Renal pelvis (tissue), 4 donors: ENCODE measurements around the gene EZH2. TPM values are rescaled to one million over a fixed set of nuclear protein-coding genes. Genes with fewer than 3 reads are reported as not detected.

Source experiments
- DNase-seq: peaks from one replicate; pipeline ENCODE4 v3.0.0-alpha.2; 2013
- polyA plus RNA-seq, 3 donors: library from polyadenylated mRNA; unstranded; fragments of 120-200 nt; gene quantifications; one replicate each; pipeline ENCODE4 v1.2.1, GENCODE V29; 2013; ENCODE audit not compliant: insufficient read length in 3 of 3

Gene EZH2
- polyA plus RNA-seq, 3 donors: 39.0 to 48.2 (median 47.0) TPM

DNA sequence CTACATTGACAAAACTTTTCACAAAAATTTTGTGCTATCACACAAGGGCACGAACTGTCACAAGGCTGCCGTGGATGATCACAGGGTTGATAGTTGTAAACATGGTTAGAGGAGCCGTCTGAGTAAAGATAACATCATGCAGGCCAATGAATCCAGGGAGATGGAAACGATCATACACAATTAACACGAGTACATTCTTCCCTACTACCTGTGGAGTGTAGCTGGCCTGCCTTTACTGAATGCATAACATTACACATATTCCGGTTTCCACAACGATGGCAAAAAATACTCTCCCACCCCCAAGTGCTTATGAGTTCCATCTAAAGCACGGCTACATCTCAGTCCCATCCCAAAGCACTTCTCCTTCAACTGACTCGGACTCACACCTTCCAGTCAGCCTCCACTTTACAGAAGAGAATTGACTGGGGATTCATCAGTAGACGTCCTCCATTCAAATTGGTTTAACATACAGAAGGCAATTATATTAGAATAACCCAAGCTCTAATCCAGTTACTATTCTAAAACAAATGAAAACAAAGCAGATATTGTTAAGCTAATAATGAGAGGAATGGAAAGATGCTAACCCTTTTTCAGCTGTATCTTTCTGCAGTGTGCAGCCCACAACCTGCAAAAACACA is 69.0 kb downstream of the EZH2 start:
- no peak for DNase-seq

DNA sequence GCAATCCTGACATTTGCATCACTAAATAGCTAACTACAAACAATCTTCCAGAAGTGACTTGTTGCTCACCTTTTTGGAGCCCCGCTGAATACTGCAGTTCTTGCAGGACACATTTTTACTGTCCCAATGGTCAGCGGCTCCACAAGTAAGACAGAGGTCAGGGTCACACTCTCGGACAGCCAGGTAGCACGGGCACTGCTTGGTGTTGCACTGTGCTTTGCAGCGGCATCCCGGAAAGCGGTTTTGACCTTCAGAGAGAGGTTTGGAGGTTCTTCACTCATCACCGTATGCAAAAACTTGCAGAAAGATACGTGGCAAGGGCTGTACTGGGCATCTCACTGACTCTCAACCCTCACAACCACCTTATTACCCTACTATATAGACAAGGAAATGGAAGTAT is 70.2 kb downstream of the EZH2 start:
- no peak for DNase-seq

DNA sequence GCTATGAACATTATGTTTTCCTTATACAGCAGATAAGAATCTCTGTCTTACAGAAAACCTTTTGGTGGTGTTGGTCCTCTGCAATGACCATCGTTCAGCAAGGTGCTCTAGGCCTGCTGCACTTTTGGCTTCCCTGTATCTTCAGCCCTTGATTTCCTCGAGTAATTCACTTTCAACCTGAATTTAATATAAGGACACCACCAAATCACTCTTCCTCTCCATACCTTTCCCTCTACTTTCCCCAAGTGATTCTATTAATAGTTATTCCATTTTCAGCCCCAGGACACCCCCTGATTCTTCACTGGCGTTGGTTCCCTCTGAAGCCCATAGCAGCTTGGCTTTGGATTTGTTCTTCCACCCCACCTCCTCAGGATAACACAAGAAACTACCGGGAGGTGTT is 72.2 kb downstream of the EZH2 start:
- no peak for DNase-seq

DNA sequence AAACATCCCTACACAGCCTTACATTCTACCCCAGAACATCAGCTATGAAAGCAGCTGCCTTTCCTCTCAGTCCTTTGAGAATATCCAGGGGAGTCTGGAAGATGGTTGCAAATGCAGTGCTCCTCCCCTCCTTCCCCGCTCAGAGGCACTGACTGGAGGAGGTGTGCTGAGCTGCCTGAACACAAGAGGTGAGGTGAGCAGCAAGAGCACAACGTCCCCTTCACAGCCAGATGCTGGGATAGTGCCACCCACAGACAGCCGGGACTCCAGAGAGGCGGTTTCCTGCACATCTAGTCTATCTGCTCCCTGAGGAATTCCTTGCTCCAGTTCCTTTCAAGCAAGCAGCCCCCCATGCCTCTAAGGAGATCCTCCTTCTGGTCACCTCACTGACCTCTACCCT is 74.2 kb downstream of the EZH2 start:
- DNase-seq: no peak

DNA sequence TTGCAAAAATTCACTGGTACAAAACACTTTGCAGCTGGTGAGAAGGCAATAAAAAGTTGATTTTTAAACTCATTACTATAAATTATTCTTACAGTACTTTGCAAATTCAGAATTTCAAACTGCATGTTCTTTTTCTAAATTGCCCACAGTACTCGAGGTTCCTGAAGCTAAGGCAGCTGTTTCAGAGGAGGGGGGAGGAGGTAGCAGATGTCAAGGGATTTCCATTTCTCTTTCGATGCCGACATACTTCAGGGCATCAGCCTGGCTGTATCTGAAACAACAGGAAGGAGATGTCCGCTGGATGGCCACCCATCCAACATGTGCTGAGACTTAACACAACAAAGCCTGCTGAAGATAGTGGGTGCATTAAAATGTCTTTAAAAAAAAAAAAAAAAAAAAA is 76.7 kb downstream of the EZH2 start:
- DNase-seq: no peak

DNA sequence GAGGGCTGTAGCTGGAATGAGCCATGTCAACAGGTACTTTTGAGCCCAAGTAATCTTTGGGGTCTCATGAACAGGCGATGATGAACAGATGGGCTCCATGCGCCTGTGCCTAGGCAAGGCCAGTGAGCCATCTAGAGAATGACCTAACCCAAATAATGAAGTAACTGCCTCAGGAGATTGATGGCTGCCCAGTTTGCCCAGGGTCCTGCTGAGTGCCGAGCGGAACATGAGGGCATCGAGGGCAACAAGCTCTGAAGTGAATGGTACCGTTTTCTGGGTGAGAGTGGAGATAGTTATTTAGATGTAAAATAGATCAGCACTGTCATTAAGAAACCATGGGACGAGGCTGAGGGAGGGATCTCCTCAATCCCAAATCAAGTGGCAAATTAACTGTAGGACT is 77.9 kb downstream of the EZH2 start:
- DNase-seq: no peak

DNA sequence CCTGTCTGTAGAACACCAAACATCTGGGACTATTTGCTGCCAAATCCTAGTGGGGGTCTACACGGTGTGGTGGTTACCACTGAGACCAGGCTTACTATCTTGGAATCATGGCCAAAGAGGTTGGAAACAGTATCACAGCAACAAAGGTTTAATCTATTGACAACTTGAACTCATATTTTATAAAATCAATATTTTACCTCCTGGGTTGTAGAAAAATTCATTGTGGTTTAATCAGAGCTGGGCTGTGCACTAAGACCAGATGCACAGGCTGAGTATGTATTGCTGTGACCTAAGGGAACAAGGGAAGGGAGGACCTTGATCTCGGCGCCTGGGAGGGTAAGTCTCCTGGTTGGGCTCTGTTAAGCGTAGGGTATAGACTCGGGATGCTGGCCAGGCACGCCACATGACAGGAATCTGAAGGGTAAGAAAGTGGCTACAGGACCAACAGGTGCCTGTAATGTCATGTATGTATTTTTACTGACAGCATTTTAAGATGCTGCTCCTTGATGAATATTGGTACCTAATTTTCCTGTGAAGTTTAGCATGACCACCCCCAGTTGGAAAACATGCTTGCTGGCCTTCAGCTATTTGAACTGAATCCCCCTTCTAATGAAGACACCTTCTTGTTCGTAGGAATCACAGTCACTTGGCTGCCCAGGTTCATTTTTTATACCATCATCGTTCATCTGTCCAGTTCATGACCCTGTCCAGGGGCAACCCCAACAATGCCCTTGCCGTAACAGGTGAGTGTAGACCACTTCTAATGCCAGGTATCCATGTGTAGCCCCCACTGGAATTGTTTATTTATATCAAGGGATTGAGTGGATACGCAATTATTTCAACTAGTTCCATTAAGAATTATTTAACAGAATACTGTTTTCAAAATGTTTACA is 79.5 kb downstream of the EZH2 start:
- no peak for DNase-seq

DNA sequence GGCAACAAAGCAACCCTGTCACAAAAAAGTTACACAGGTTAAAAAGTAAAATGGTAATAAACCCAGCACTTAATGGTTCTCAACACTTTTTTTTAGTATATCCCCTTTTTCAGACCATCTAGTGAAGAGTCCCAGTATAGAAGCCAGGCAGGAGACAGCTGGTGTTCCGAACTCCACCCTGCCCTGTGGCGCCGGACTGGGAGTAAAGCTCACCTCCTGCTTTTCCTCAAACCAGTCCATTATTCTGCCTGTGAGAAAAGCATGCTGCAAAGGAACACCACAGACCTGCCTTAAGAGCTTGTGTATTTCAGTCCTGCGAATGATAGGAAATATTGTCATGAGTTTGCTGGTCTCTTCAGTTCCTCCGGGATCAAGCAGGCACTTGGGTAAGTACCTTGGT is 81.0 kb downstream of the EZH2 start:
- DNase-seq: no peak

DNA sequence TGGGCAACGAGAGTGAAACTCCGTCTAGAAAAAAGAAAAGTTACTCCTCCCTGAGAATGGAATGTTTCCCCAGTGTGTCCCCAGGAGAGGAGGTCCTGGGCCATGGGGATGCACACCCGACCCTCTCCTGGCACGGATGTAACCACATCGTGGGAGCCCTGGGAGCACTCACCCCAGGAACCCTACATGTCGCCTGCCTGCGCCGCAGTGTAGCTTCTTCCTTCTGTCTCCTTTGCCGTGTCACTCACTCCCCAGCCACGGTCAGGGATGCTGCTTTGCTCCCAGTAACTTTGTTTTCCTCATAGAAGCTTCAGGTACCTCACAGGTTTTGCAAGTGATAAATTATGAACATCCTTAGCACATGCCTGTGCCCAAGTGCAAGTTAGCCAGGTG is 82.0 kb downstream of the EZH2 start:
- no peak for DNase-seq

DNA sequence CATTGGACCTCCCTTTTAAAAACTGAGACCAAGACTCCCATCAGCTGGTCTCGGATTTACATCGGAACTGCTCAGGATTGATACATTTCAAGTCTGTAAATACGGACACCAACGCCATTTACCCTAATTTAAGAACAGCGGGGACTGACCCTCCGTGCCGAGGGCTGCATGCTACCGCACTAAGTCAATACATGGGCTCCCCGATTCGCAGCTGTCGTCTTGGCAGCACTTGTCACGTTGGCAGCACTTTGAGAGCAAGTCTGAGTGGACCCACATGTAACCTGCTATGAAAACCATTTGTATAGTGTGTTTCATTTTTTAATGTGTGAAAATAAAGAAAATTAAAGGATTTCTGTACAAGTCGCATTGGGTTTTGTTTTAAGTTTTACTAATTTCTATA is 83.4 kb downstream of the EZH2 start:
- no peak for DNase-seq

DNA sequence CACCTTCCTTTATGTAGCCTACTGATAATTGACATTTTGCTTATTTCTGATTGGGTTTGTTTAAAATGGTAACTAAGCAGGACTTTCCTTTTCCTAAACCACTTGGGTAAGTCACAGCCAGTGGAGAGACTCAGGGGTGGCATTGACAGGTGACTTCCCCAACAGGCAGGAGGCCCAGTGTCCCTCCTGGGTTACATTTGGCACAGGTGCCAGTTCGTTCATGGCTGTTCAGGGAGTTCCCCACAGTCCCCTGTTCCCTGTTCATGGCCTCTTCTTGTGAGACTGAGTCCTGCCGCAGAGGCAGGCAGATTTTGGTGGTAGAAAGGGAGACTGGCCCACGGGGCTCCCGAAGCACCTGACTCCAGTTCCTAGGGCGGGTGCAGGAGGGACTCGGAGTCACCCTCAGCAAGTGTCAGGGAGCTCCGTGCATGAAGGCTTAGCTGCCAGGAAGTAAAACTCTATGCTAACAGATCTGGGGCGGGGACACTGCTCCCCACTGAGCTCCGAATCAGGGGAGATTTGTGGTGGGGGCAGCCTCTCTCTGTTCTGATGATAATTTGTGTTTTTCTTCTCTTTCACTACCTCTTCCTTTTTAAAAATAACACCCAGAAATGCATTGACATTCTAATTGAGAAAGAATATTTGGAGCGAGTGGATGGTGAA is 84.1 kb downstream of the EZH2 start:
- DNase-seq: no peak

DNA sequence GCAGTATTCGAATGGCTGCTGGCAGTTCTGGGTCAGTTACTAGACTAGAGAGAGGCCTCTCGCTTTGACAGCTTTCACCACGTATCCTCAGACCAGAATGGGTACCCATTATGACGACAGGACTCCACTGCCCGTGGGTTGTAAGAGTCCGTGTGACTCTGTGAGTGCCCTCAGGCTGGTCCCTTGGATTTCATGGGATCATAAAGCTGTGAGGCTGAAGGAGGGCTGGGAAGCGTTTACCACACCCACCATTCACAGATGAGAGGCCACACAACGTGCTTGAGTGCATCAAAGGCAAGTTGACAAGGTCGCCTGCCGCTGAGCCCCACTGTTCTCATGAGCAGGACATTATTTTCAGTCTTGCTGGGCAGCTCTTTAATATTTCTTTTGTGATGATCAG is 87.2 kb downstream of the EZH2 start:
- no peak for DNase-seq

DNA sequence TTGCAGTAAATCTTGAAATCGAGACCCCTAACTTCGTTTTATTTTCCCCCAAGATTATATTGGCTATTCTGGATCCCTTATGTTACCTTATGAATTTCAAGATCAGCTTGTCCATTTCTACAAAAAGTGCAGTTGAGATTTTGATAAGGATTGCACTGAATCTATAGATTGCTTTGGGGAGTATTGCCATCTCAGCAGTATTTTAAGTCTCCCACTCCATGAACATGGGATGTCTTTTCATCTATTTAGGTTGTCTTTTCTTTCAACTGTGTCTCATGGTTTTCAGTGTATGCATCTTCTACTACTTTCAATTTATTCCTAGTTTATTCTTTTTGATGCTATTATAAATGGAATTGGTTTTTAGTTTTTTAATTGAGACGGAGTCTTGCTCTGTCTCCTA is 89.6 kb downstream of the EZH2 start:
- no peak for DNase-seq

DNA sequence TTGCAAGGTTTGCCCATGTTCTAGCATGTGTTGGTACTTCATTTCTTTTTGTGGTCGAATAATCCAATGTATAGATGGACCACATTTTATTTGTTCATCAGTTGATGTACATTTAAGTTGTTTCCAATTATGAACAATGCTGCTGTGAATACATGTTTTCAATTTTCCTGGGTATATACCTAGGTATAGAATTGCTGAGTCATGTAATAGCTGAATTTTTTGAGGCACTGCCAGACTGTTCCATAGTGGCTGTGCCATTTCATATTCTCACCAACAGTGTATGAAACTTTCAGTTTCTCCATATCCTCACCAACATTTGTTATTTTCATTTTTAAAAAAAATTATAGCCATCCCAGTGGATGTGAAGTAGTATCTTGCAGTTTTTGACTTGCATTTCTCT is 90.5 kb downstream of the EZH2 start:
- DNase-seq: no peak

DNA sequence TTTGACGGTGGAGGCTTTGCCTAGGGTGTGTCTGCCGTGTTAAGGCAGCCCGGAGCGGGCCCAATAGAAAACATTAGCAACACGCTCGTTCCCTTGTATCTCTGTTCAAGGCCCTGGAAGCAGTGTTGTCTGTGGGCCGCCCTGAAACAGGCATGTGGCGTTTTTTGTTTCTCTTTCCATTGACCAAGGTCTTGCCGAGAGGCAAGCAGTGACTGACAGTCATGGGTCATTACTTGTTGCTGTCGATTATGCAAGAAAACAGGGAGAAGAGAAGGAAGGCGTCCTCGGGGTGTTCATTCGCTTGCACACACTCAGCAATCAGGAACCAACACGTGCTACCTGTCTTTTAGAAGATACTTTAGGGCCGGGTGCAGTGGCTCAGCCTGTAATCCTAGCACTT is 92.5 kb downstream of the EZH2 start:
- DNase-seq: no peak

DNA sequence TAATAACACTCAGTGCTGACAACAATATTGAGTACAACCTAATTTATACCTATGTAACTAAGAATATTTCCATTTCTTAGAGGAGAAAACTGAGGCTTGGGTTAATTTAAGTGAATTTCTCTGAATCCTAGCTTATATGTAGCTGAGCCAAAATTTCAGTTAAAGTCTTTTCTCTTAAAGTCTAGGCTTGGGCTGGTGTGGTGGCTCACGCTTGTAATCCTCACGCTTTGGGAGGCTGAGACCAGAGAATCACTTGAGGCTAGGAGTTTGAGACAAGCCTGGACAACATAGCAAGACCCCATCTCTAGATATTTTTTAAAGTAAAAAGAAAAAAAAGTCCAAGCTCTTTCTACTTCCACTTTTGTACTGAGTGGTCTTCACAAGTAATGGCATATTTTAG is 93.2 kb downstream of the EZH2 start:
- no peak for DNase-seq

DNA sequence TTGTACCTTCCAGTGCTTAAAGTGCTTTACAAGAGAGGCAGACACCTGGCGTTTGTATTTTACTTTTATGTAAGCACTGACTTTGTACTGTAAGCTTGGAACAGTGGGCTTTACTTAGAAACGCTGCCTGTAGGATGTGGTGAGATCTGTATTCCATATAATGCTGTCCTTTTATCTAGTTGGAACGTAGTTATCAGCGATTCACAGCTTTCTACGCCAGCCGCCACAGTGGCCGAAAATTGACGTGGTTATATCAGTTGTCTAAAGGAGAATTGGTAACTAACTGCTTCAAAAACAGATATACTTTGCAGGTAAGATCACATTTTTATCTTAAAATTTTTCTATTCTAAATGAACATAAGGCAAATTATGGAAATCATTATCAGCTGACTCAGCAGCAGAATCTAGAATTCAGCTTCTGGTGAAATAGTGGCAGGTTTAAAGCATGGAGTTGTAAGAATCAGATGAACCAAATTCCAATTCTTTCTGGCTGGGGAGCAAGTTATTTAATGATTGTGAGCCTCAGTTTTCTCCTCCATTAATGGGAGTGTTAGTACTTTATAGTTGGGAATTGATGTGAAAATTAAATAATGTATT is 93.9 kb downstream of the EZH2 start:
- DNase-seq: no peak

DNA sequence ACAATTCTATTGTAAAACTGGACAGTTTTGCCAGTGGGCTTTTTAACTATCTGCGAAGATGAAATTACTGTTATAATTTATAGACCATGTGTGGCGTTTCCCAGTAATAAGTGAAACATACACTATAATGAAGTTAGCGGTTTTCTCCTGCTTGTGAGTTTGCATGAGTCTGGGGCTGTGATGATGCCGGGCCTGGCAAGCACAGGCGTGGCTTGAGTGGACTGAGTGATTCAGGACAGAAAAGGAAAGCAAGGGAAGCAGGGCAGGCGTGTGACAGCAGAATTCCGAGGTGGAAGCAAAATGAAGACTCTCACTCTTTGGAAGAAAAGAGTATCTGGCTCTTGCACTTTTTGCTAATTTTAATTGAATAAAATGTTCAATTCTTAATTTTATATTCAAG is 94.9 kb downstream of the EZH2 start:
- no peak for DNase-seq

DNA sequence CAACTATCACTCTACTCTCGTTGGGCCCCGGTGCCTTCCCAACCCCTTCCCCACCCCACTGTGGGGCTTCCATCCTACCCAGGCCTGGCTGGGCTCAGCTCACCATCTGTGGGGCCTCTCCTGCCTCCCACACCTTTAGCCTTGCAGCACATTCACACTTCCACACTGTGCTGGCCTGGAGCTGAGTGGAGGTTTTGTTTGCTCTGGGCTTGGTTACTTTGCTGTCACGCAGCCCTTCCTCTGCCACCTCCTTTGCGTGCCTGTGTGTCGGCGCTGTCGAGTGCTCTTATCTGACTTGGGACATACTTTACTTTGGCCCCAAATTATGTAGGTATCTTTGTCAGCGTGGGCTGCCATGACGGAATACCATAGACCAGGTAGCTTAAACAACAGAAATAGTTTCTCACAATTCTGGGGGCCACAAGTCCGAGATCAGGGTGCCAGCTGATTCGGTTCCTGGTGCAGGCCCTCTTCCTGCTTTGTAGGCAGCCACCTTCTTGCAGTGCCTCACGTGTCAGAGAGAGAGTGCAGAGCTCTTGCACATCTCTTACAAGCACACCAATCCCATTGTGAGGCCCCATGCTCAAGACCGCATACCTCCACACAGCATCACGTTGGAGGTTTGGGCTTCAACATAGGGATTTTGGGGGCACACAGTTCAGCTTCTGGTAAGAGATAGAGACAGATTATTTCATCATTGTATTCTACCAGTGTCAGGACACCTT is 96.4 kb downstream of the EZH2 start:
- no peak for DNase-seq

DNA sequence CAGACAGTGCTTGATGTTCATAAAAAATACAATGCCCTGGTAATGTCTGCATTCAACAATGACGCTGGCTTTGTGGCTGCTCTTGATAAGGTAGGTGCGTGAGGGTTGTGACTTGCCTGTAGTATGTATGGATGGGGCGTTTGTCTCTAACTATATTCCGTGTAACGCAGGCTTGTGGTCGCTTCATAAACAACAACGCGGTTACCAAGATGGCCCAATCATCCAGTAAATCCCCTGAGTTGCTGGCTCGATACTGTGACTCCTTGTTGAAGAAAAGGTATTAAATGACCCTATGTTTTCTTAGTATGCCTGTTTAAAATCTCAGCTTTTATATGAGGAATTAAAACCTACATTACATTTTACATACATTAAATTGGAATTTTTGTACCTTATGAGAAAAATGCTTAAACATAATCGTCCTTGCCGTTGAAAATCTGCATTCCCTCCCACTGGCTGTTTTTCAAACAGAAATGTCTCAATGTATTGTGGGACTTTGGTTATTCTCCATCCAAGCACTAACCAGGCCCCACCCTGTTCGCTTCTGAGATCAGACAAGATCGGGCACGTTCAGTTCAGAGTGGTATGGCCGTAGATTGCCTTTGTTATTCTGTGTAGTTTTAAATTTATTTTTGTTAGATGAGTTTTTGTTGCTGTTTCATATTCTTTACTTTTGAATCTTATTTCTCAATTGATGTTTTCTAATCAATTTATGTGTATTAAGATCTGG is 100.1 kb downstream of the EZH2 start:
- no peak for DNase-seq

DNA sequence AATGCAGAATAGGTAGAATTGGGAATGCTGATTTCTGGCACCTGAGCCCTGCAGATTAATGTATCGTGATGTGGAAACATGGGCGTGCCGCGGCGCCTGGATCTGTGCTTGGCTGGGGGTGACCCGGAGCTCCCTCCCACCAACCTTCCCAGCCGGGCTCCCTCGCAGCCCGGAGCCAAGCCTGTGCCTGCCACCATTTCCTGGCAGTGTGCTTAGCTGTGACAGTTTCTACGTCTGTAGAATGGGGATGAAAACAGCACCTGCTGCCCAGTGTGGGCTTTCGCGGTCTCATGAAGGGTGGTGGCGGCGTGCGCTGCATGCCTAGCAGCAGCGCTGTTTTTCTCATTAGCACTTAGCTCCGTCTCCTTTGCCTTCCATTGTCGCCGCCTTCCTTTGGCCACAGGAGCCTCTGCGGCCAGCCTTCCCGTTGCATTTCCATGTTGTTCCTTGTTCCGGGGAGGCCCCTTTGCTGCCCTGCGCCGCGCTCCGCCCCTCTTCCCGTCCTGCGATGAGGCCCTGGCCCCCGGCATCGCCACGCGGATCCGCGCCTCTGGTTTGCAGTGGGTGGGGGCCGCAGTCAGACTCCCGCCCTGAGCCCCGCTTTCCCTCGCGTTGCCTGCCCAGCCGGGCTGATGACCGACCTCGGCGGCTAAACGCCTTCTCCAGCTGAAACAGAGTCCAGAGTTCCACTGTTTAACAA is 101.2 kb downstream of the EZH2 start:
- DNase-seq: no peak
